PC-9 (cell line): ENCODE data around the gene ZNF787.
"Not testable (repeated sequence)": the region's sequence is repeated elsewhere in the genome, so short reads cannot be mapped to it uniquely, and the experiment has no call there.

Source experiments
- EZH2 ChIP-seq: fragments of 200-600 bp; sonication (generic); IDR thresholded peaks from 2 replicates; pipeline ENCODE4 v1.8.0; 2017; ENCODE audit warnings: antibody characterized with exemption, low read depth
- TF ChIP-seq, protein P1 (sequence below): fragments of 200-600 bp; sonication (generic); conservative IDR thresholded peaks from 2 replicates; pipeline ENCODE4 v1.6.1; 2017; ENCODE audit warnings: mixed run types, antibody characterized with exemption, mild to moderate bottlenecking, moderate library complexity

DNA sequence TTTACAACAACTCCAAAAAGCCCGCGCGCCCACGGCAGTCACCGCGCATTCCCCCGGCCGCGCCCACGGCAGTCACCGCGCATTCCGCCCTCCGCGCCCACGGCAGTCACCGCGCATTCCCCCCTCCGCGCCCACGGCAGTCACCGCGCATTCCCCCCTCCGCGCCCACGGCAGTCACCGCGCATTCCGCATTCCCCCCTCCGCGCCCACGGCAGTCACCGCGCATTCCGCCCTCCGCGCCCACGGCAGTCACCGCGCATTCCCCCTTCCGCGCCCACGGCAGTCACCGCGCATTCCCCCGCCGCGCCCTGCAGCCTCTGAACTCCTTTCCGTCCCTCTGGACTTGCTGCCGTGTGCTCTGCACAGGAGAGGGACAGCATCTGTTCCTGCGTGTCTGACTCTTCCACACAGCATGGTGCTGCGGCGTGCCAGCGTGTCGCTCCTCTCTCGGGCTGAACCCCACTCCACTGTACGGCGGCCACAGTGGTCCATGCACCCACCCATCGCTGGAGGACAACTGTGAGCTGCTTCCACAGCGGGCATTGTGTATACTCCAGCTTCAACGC is 15.2 kb downstream of the ZNF787 start:
- TF ChIP-seq, protein P1, sequence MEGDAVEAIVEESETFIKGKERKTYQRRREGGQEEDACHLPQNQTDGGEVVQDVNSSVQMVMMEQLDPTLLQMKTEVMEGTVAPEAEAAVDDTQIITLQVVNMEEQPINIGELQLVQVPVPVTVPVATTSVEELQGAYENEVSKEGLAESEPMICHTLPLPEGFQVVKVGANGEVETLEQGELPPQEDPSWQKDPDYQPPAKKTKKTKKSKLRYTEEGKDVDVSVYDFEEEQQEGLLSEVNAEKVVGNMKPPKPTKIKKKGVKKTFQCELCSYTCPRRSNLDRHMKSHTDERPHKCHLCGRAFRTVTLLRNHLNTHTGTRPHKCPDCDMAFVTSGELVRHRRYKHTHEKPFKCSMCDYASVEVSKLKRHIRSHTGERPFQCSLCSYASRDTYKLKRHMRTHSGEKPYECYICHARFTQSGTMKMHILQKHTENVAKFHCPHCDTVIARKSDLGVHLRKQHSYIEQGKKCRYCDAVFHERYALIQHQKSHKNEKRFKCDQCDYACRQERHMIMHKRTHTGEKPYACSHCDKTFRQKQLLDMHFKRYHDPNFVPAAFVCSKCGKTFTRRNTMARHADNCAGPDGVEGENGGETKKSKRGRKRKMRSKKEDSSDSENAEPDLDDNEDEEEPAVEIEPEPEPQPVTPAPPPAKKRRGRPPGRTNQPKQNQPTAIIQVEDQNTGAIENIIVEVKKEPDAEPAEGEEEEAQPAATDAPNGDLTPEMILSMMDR, result not testable (repeated sequence)
- TF ChIP-seq EZH2, result not testable (repeated sequence)
